Heart left ventricle (tissue), 13 donors: ENCODE data around the gene SPESP1.

Experiments
- CTCF ChIP-seq, 12 donors: fragments of 200-600 bp; sonication (generic) in 4 of 12; IDR thresholded peaks; one replicate each; pipeline versions ENCODE4 v1.5.0 to v1.8.0; 2018 to 2022; ENCODE audit warnings: antibody characterized with exemption in 12 of 12, mild to moderate bottlenecking in 5 of 12
- POLR2A ChIP-seq, 2 donors: fragments of 450-650 bp; IDR thresholded peaks; one replicate each; pipeline ENCODE4 v1.6.1; 2017; ENCODE audit warnings: antibody characterized with exemption in 2 of 2, mild to moderate bottlenecking in 2 of 2, moderate library complexity in 2 of 2
- donor health status: ischemic (EF 13 %, LVEDD 7.1; RV severe dilation, severe dysfunction).
- donor health status: DM: no; HTN: yes; CAD: no.
- donor health status: DM: no; HTN: no; CAD: no.
- donor health status: ischemic (EF 25% LVEDD 6.9; RV normal size, moderate dysfunction).
- donor health status: ischemic (EF 25% LVEDD 5.7; RV mildly dilated, moderate dysfunction).
- donor health status: ischemic (EF 35%, LVEDD 5.7; RV mildly dilated, moderate dysfunction).
- donor health status: nonischemic (EF 11% LVEDD 7.7; RV severe dilation, severe dysfunction).
- donor health status: DM: yes; HTN: yes; CAD: no.
- donor health status: PGD.
- donor health status: ischemic (EF 29% LVEDD 5.4; RV normal size, mild dysfunction).
- donor health status: nonischemic (EF 23%, LVEDD 6.1; RV moderate dilation, normal function).

GRCh38 chr15:68979006-68979405, 48.7 kb downstream of the SPESP1 start:
- TF ChIP-seq CTCF (IDR thresholded peaks at IDR 0.05) (no peak), POLR2A (IDR thresholded peaks at IDR 0.05) (no peak)
